Panc1 (cell line): Measurements from ENCODE around the gene CTNND2. TPM values are rescaled to one million over a fixed set of nuclear protein-coding genes. Genes with fewer than 3 reads are reported as not detected.

Source experiments
- ATAC-seq: fragments of 200-7000 bp; cut with Tn5 transposase; 2 replicates; pipeline ENCODE4 v1.9.1; 2020; ENCODE audit warnings: mild to moderate bottlenecking, moderate library complexity
- BruUV-seq: library from RNA; stranded (reverse); fragments of 400-500 nt; replicated peaks from 2 replicates; lab custom pipeline; 2021; lab: Mats Ljungman, UMichigan
- CTCF ChIA-PET: fragments of 300-600 bp; sonication (Branson Sonifier 250); formaldehyde crosslinking; loops from one replicate; lab custom pipeline; 2022; ENCODE audit warnings: antibody characterized with exemption; lab: Charles Lee
- POLR2A ChIA-PET: fragments of 300-600 bp; sonication (Branson Sonifier 250); formaldehyde crosslinking; loops from one replicate; lab custom pipeline; 2022; ENCODE audit warnings: antibody characterized with exemption; lab: Charles Lee
- DNase-seq: peaks from one replicate; pipeline ENCODE4 v3.0.0-alpha.2; 2010; ENCODE audit warnings: low read depth, low spot score
- H3K27ac ChIP-seq: 2 replicates; pipeline ENCODE4 v1.5.1; 2011; ENCODE audit warnings: mild to moderate bottlenecking, low read length, inconsistent platforms
- H3K27me3 ChIP-seq: fragments of 200-500 bp; sonication (Bioruptor generic); 2 replicates; pipeline ENCODE4 v1.6.0; 2014; ENCODE audit warnings: low read length, inconsistent platforms; ENCODE audit not compliant: control insufficient read depth, insufficient read depth
- H3K36me3 ChIP-seq: fragments of 200-500 bp; sonication (Bioruptor generic); 2 replicates; pipeline ENCODE4 v1.5.1; 2014; ENCODE audit warnings: inconsistent platforms, mild to moderate bottlenecking, low read length, moderate library complexity; ENCODE audit not compliant: control insufficient read depth, insufficient read depth
- H3K4me1 ChIP-seq: 2 replicates; pipeline ENCODE4 v1.5.1; 2011; ENCODE audit warnings: inconsistent platforms, mild to moderate bottlenecking, low read length, moderate library complexity; ENCODE audit not compliant: control insufficient read depth, insufficient read depth
- H3K4me3 ChIP-seq, 2 experiments: 2 replicates each; pipeline ENCODE4 v1.5.1; 2011 to 2012; ENCODE audit warnings: low read depth in 2 of 2, low read length in 2 of 2, mild to moderate bottlenecking in 2 of 2, inconsistent platforms in 1 of 2, moderate library complexity in 1 of 2
- H3K9me3 ChIP-seq: fragments of 200-500 bp; sonication (Bioruptor generic); 2 replicates; pipeline ENCODE4 v1.5.1; 2014; ENCODE audit warnings: low read depth, mild to moderate bottlenecking, inconsistent platforms, low read length, moderate library complexity; ENCODE audit not compliant: control insufficient read depth, insufficient read depth
- CTCF ChIP-seq: fragments of 450-650 bp; IDR thresholded peaks from 2 replicates; pipeline ENCODE4 v1.5.1; 2017; ENCODE audit warnings: mild to moderate bottlenecking
- POLR2AphosphoS5 ChIP-seq: IDR thresholded peaks from 2 replicates; pipeline ENCODE4 v1.6.1; 2012; ENCODE audit warnings: mild to moderate bottlenecking, low read depth, low read length, moderate library complexity
- REST ChIP-seq, 2 experiments: IDR thresholded peaks; 2 replicates each; pipeline ENCODE4 v1.6.1; 2011 to 2012; ENCODE audit warnings: low read depth in 2 of 2, control low read depth in 1 of 2, low read length in 1 of 2, mild to moderate bottlenecking in 1 of 2, moderate library complexity in 1 of 2; ENCODE audit not compliant: insufficient read depth in 1 of 2
- SIN3A ChIP-seq: IDR thresholded peaks from 2 replicates; pipeline ENCODE4 v1.6.1; 2012; ENCODE audit warnings: low read depth, mild to moderate bottlenecking, low read length, moderate library complexity, borderline replicate concordance; ENCODE audit not compliant: insufficient read depth
- TCF7L2 ChIP-seq: IDR thresholded peaks from 2 replicates; pipeline ENCODE4 v1.6.1; 2011; ENCODE audit warnings: mild to moderate bottlenecking, low read depth, low read length, inconsistent platforms
- in situ Hi-C: cut with HindIII; loops from 2 replicates; pipeline ENCODE4 v1.10.0; 2016; ENCODE audit warnings: low sequenced_read_pairs, low pct_unique_long_range_greater_than_20kb
- intact Hi-C: fragments of 100-400 bp; cut with micrococcal nuclease; formaldehyde crosslinking; loops from one replicate; pipeline ENCODE4 v1.10.0; 2022; ENCODE audit not compliant: unreplicated experiment
- total RNA-seq: library from RNA; stranded (reverse); gene quantifications from one replicate; pipeline ENCODE4 v1.2.1, GENCODE V29; 2021; ENCODE audit not compliant: unreplicated experiment

CTNND2 gene
- total RNA-seq, 1 experiment from 2014 or later: 1.0 TPM

GRCh38 chr5:11519236-11519635 lies 385.0 kb downstream of the CTNND2 start:
- no peaks in the 10 kb centered on the region for H3K4me1 ChIP-seq
- POLR2A ChIA-PET: no interaction called here
- DNase-seq: no peak
- no peaks in the 10 kb centered on the region for H3K9me3 ChIP-seq
- H3K36me3 ChIP-seq: no peaks in the 10 kb centered on the region
- no TSS peak for BruUV-seq
- TF ChIP-seq SIN3A: no peak
- no peak for TF ChIP-seq CTCF
- no peak for TF ChIP-seq REST (IDR thresholded peaks at IDR 0.05; ENCODE audit: insufficient read depth in 1 of 2, low read depth in 2 of 2, low read length in 1 of 2)
- no peak for TF ChIP-seq TCF7L2
- intact Hi-C loops (no loop called here), in situ Hi-C loops (no loop called here)
- no peak overlapping the region for H3K4me3 ChIP-seq
- CTCF ChIA-PET: no interaction called here
- no peak overlapping the region for H3K27ac ChIP-seq
- no peaks in the 10 kb centered on the region for H3K27me3 ChIP-seq
- ATAC-seq: no peak

GRCh38 chr5:11518676-11519075 lies 385.6 kb downstream of the CTNND2 start:
- no peak overlapping the region for H3K27ac ChIP-seq
- ATAC-seq: no peak
- CTCF ChIA-PET: no interaction called here
- POLR2A ChIA-PET: no interaction called here
- no peaks in the 10 kb centered on the region for H3K4me1 ChIP-seq
- no peak overlapping the region for H3K4me3 ChIP-seq
- intact Hi-C loops (no loop called here), in situ Hi-C loops (no loop called here)
- H3K9me3 ChIP-seq: no peaks in the 10 kb centered on the region
- H3K36me3 ChIP-seq: no peaks in the 10 kb centered on the region
- TF ChIP-seq POLR2AphosphoS5: no peak
- no peak for TF ChIP-seq SIN3A
- TF ChIP-seq REST (IDR thresholded peaks at IDR 0.05; ENCODE audit: insufficient read depth in 1 of 2, low read depth in 2 of 2, low read length in 1 of 2): no peak
- no peak for TF ChIP-seq TCF7L2
- TF ChIP-seq CTCF: no peak
- BruUV-seq: no TSS peak
- no peaks in the 10 kb centered on the region for H3K27me3 ChIP-seq
- no peak for DNase-seq
